HepG2 (cell line): ENCODE results near the gene NCKIPSD. TPM values are rescaled to one million over a fixed set of nuclear protein-coding genes. Genes with fewer than 3 reads are reported as not detected.

Source experiments
- ATAC-seq: fragments of 200-7000 bp; cut with Tn5 transposase; 3 replicates; pipeline ENCODE4 v1.9.1; 2020; ENCODE audit warnings: mild to moderate bottlenecking, moderate library complexity
- BruUV-seq: library from RNA; stranded (reverse); fragments of 400-500 nt; replicated peaks from 2 replicates; lab custom pipeline; 2021; lab: Mats Ljungman, UMichigan
- CTCF ChIA-PET: fragments of 300-600 bp; formaldehyde crosslinking; extraction: SDS; loops from one replicate; lab custom pipeline; 2021; ENCODE audit warnings: low total read pairs, inconsistent platforms, low intra/inter-chr PET ratio; lab: Yijun Ruan, JAX
- POLR2A ChIA-PET: fragments of 350-600 bp; sonication (Branson Sonifier 250); formaldehyde crosslinking; loops from one replicate; lab custom pipeline; 2020; ENCODE audit warnings: antibody characterized with exemption, inconsistent platforms; lab: Yijun Ruan, JAX
- DNase-seq: peaks from one replicate; pipeline ENCODE4 v3.0.0-alpha.2; 2015; ENCODE audit warnings: low spot score
- FAIRE-seq: peaks from 3 replicates; lab custom pipeline; 2011; peaks lifted over from hg19 to GRCh38; lab: Jason Lieb, UNC
- H2AFZ ChIP-seq: one replicate; pipeline ENCODE4 v1.6.1; 2011; ENCODE audit warnings: low read length, inconsistent platforms
- H3K27ac ChIP-seq: fragments of 300-600 bp; 3 replicates; pipeline ENCODE4 v1.8.0; 2011; ENCODE audit warnings: mixed run types, mild to moderate bottlenecking, mixed read lengths, low read length, inconsistent platforms; ENCODE audit not compliant: insufficient read depth; ENCODE audit errors: extremely low read length
- H3K27me3 ChIP-seq, 2 experiments: fragments of 200-600 bp in 1 of 2; 2 replicates in 1 of 2; 3 replicates in 1 of 2; pipeline versions ENCODE4 v1.6.0 to v1.8.0; 2011; ENCODE audit warnings: low read length in 2 of 2, mild to moderate bottlenecking in 2 of 2, moderate library complexity in 2 of 2, inconsistent platforms in 1 of 2; ENCODE audit not compliant: insufficient read depth in 2 of 2, control insufficient read depth in 1 of 2
- H3K36me3 ChIP-seq, 2 experiments: fragments of 200-600 bp in 1 of 2; replicated peaks in 1 of 2; 2 replicates in 1 of 2; 3 replicates in 1 of 2; pipeline versions ENCODE4 v1.5.1 to v1.8.0; 2011; ENCODE audit warnings: low read length in 2 of 2, inconsistent platforms in 1 of 2; ENCODE audit not compliant: insufficient read depth in 2 of 2, control insufficient read depth in 1 of 2
- H3K4me1 ChIP-seq: 2 replicates; pipeline ENCODE4 v1.5.1; 2012; ENCODE audit warnings: low read length, inconsistent platforms; ENCODE audit not compliant: insufficient read depth
- H3K4me2 ChIP-seq: 2 replicates; pipeline ENCODE4 v1.6.0; 2011; ENCODE audit warnings: low read depth, low read length, inconsistent platforms
- H3K4me3 ChIP-seq, 3 experiments: fragments of 200-600 bp in 1 of 3; sonication (generic), shearing (Covaris generic) in 1 of 3; replicated peaks in 1 of 3; 2 replicates each; pipeline ENCODE4 v1.5.1; 2011 to 2016; ENCODE audit warnings: low read length in 3 of 3, inconsistent platforms in 2 of 3, low read depth in 2 of 3, mild to moderate bottlenecking in 2 of 3, control low read depth in 1 of 3, mixed read lengths in 1 of 3; ENCODE audit not compliant: insufficient read depth in 1 of 3
- H3K79me2 ChIP-seq: one replicate; pipeline ENCODE4 v1.6.1; 2011; ENCODE audit warnings: low read length, inconsistent platforms; ENCODE audit not compliant: insufficient read depth
- H3K9ac ChIP-seq: 2 replicates; pipeline ENCODE4 v1.6.0; 2011; ENCODE audit warnings: mild to moderate bottlenecking, low read depth, low read length, inconsistent platforms; ENCODE audit not compliant: insufficient read depth
- H3K9me3 ChIP-seq: 2 replicates; pipeline ENCODE4 v1.5.1; 2012; ENCODE audit warnings: mild to moderate bottlenecking, low read length
- H4K20me1 ChIP-seq: 2 replicates; pipeline ENCODE4 v1.6.0; 2011; ENCODE audit warnings: inconsistent platforms, mild to moderate bottlenecking, low read length, moderate library complexity; ENCODE audit not compliant: insufficient read depth
- ATF1 ChIP-seq: IDR thresholded peaks from 2 replicates; pipeline ENCODE4 v1.6.1; 2016; ENCODE audit warnings: mild to moderate bottlenecking, control low read depth
- FOXA1 ChIP-seq, 2 experiments: fragments of 450-650 bp in 1 of 2; sonication (generic) in 1 of 2; formaldehyde crosslinking in 1 of 2; IDR thresholded peaks; 2 replicates each; pipeline versions ENCODE4 v1.4.0 to v1.6.1; 2016 to 2020; ENCODE audit warnings: missing genetic modification reagents in 1 of 2
- HHEX ChIP-seq: IDR thresholded peaks from 2 replicates; pipeline ENCODE4 v1.6.1; 2016; ENCODE audit warnings: control low read depth
- MED8 ChIP-seq: sonication (generic); formaldehyde crosslinking; IDR thresholded peaks from 2 replicates; pipeline ENCODE4 v1.8.1; 2023; ENCODE audit warnings: mild to moderate bottlenecking, missing genetic modification reagents; ENCODE audit not compliant: insufficient replicate concordance
- MEF2D ChIP-seq: sonication (generic); formaldehyde crosslinking; IDR thresholded peaks from 2 replicates; pipeline ENCODE4 v1.5.1; 2020; ENCODE audit warnings: mild to moderate bottlenecking, missing genetic modification reagents
- MXI1 ChIP-seq: IDR thresholded peaks from 3 replicates; pipeline ENCODE4 v1.6.1; 2012; ENCODE audit warnings: low read depth, low read length, inconsistent platforms, borderline replicate concordance
- ZNF333 ChIP-seq: sonication (generic); formaldehyde crosslinking; IDR thresholded peaks from 2 replicates; pipeline ENCODE4 v1.4.0; 2020; ENCODE audit warnings: mild to moderate bottlenecking, missing genetic modification reagents, borderline replicate concordance
- ZNF572 ChIP-seq: sonication (generic); formaldehyde crosslinking; IDR thresholded peaks from 2 replicates; pipeline ENCODE4 v1.5.1; 2020; ENCODE audit warnings: mild to moderate bottlenecking, missing genetic modification reagents
- ZNF615 ChIP-seq: sonication (generic); formaldehyde crosslinking; IDR thresholded peaks from 2 replicates; pipeline ENCODE4 v1.5.0; 2020; ENCODE audit warnings: mild to moderate bottlenecking, missing genetic modification reagents, borderline replicate concordance
- WGBS: methylation state at CpG from one replicate; pipeline ENCODE4 v1.1.6; 2017; ENCODE audit warnings: low lambda C conversion rate; 5-methylcytosine and 5-hydroxymethylcytosine counted together
- in situ Hi-C: cut with HindIII; loops from 2 replicates; pipeline ENCODE4 v1.10.0; 2017; ENCODE audit warnings: low pct_unique_long_range_greater_than_20kb; ENCODE audit not compliant: extremely low pct_ligation_motif_present
- intact Hi-C: fragments of 100-400 bp; cut with micrococcal nuclease; formaldehyde crosslinking; loops from one replicate; pipeline ENCODE4 v1.10.0; 2022; ENCODE audit not compliant: unreplicated experiment
- polyA plus RNA-seq, 8 experiments: library from polyadenylated mRNA; depleted of rRNA in 3 of 8; stranded (reverse) in 7 of 8; unstranded in 1 of 8; fragments of >200 nt; fragmentation: Illumina TruSeq in 4 of 8; extraction: Trizol in 4 of 8; gene quantifications; 2 replicates each; pipeline versions ENCODE4 v1.2.1 to v1.2.3, GENCODE V29; 2011 to 2016; ENCODE audit warnings: low read depth in 4 of 8, missing spikeins in 1 of 8, mixed read lengths in 1 of 8; ENCODE audit not compliant: insufficient read depth in 1 of 8
- total RNA-seq, 5 experiments: library from RNA; depleted of rRNA; stranded (reverse); fragments of >200 nt; fragmentation: Illumina TruSeq; extraction: Trizol; gene quantifications; 2 replicates each; pipeline ENCODE4 v1.2.3, GENCODE V29; 2016; ENCODE audit warnings: low read depth in 1 of 5
- TF ChIP-seq, protein P1 (sequence below): sonication (generic); formaldehyde crosslinking; IDR thresholded peaks from 2 replicates; pipeline ENCODE4 v1.5.1; 2020; ENCODE audit warnings: mild to moderate bottlenecking, missing genetic modification reagents, moderate library complexity
- TF ChIP-seq, protein P2 (sequence below): sonication (generic); formaldehyde crosslinking; IDR thresholded peaks from 2 replicates; pipeline ENCODE4 v1.9.0; 2022; ENCODE audit warnings: low read depth, missing genetic modification reagents
- TF ChIP-seq, protein P3 (sequence below): sonication (generic); formaldehyde crosslinking; IDR thresholded peaks from 2 replicates; pipeline ENCODE4 v1.4.0; 2020; ENCODE audit warnings: missing genetic modification reagents
- TF ChIP-seq, protein P4 (sequence below): sonication (generic); formaldehyde crosslinking; IDR thresholded peaks from 2 replicates; pipeline ENCODE4 v1.5.1; 2020; ENCODE audit warnings: missing genetic modification reagents, mild to moderate bottlenecking, borderline replicate concordance

The NCKIPSD gene
- total and polyA plus RNA-seq, 2 of the 13 experiments (the other 11 are each of a cell fraction or from before 2014, with no cell fraction given): 13.5 to 35.2 TPM

DNA sequence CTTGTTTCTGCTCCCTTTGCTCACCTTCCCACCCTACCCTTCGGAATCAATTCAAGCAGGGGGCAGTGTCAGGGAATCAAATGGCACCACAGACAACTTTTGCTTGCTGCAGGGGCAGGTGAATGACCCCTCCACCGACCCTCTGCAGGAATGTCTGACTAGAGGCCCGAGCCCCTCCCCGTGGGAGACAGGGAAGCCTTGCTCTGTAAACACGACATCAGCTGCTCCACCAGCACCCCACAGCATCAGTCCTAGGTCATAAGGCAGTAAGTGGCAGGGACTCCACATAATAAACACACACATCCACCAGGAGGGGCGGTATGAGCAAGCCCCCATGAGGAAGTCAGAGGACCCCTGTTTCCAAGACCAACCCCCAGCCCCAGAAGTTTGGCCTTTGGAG, 48.4 kb downstream of the NCKIPSD start (continued):
- TF ChIP-seq, protein P1, sequence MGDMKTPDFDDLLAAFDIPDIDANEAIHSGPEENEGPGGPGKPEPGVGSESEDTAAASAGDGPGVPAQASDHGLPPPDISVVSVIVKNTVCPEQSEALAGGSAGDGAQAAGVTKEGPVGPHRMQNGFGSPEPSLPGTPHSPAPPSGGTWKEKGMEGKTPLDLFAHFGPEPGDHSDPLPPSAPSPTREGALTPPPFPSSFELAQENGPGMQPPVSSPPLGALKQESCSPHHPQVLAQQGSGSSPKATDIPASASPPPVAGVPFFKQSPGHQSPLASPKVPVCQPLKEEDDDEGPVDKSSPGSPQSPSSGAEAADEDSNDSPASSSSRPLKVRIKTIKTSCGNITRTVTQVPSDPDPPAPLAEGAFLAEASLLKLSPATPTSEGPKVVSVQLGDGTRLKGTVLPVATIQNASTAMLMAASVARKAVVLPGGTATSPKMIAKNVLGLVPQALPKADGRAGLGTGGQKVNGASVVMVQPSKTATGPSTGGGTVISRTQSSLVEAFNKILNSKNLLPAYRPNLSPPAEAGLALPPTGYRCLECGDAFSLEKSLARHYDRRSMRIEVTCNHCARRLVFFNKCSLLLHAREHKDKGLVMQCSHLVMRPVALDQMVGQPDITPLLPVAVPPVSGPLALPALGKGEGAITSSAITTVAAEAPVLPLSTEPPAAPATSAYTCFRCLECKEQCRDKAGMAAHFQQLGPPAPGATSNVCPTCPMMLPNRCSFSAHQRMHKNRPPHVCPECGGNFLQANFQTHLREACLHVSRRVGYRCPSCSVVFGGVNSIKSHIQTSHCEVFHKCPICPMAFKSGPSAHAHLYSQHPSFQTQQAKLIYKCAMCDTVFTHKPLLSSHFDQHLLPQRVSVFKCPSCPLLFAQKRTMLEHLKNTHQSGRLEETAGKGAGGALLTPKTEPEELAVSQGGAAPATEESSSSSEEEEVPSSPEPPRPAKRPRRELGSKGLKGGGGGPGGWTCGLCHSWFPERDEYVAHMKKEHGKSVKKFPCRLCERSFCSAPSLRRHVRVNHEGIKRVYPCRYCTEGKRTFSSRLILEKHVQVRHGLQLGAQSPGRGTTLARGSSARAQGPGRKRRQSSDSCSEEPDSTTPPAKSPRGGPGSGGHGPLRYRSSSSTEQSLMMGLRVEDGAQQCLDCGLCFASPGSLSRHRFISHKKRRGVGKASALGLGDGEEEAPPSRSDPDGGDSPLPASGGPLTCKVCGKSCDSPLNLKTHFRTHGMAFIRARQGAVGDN (CRISPR knock-in tag): peak; percentile 28

DNA sequence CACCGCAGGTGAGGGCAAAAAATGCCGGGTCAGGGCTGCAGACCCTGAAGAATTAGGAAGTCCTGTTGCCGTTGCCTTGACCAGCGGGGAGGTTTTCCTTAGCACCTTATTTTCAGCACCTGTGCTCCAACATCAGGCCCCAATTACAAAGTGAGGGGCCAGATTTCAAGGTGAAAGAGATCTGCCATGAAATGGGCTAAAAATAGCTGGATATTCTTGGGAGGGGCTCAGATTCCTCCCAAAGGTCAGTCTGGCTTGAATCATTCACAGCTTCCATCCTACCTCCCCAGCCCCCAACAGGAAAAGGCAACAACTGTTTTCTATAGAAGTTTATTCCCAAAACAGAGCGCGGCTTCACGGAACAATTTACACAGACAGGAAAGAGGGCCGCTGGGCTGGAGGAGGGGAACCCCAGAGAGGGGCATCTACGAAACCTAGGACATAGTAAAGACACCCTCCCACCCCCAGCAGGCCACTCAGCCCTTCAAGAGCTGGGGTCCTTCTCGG, 49.5 kb downstream of the NCKIPSD start:
- no peak for FAIRE-seq
- no TSS peak for BruUV-seq
- ChIA-PET POLR2A (interaction anchor here (0.8 to 4.8 kb wide), 19 partner anchors 10 to 371 kb away, joined by 3 to 140 read pairs (median 9); partner anchors contain the start of genes CCDC51, CELSR3, IP6K2 and PFKFB4), CTCF (interaction anchor here (2.2 kb wide), 1 partner anchor 27 kb away, joined by 13 read pairs; the partner anchor contains the start of gene UQCRC1)
- H3K4me2 ChIP-seq: peak overlapping the region; percentile 83
- no peak for ATAC-seq
- peaks cover 42% of the 10 kb centered on the region for H3K79me2 ChIP-seq
- H3K9ac ChIP-seq: peak overlapping the region; percentile 83
- H3K36me3 ChIP-seq: peaks cover 5 to 26% of the 10 kb centered on the region in 2 experiments; a peak in 4 of 5 replicates
- no peaks in the 10 kb centered on the region; a peak in 1 of 5 replicates for H3K27me3 ChIP-seq
- no peaks in the 10 kb centered on the region for H3K9me3 ChIP-seq
- peak overlapping the region; percentile 74 for H3K27ac ChIP-seq
- TF ChIP-seq HHEX (CRISPR knock-in tag) (no peak), ZNF615 (no peak), MED8 (CRISPR knock-in tag) (peak; percentile 31), MEF2D (CRISPR knock-in tag) (peak; percentile 55; the same call in 1 of the 2 replicates), ATF1 (CRISPR knock-in tag) (no peak), ZNF333 (CRISPR knock-in tag) (0 out of 2 replicates have a peak, but pooled peaks have one; percentile 39), FOXA1 (IDR thresholded peaks at IDR 0.05) (no peak), FOXA1 (CRISPR knock-in tag; IDR thresholded peaks at IDR 0.05) (no peak), MXI1 (no peak), ZNF572 (CRISPR knock-in tag) (no peak)
- TF ChIP-seq, protein P2, sequence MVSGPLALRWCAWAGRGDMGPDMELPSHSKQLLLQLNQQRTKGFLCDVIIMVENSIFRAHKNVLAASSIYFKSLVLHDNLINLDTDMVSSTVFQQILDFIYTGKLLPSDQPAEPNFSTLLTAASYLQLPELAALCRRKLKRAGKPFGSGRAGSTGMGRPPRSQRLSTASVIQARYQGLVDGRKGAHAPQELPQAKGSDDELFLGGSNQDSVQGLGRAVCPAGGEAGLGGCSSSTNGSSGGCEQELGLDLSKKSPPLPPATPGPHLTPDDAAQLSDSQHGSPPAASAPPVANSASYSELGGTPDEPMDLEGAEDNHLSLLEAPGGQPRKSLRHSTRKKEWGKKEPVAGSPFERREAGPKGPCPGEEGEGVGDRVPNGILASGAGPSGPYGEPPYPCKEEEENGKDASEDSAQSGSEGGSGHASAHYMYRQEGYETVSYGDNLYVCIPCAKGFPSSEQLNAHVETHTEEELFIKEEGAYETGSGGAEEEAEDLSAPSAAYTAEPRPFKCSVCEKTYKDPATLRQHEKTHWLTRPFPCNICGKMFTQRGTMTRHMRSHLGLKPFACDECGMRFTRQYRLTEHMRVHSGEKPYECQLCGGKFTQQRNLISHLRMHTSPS: no peak
- TF ChIP-seq, protein P3, sequence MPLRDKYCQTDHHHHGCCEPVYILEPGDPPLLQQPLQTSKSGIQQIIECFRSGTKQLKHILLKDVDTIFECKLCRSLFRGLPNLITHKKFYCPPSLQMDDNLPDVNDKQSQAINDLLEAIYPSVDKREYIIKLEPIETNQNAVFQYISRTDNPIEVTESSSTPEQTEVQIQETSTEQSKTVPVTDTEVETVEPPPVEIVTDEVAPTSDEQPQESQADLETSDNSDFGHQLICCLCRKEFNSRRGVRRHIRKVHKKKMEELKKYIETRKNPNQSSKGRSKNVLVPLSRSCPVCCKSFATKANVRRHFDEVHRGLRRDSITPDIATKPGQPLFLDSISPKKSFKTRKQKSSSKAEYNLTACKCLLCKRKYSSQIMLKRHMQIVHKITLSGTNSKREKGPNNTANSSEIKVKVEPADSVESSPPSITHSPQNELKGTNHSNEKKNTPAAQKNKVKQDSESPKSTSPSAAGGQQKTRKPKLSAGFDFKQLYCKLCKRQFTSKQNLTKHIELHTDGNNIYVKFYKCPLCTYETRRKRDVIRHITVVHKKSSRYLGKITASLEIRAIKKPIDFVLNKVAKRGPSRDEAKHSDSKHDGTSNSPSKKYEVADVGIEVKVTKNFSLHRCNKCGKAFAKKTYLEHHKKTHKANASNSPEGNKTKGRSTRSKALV (CRISPR knock-in tag): no peak
- TF ChIP-seq, protein P4, sequence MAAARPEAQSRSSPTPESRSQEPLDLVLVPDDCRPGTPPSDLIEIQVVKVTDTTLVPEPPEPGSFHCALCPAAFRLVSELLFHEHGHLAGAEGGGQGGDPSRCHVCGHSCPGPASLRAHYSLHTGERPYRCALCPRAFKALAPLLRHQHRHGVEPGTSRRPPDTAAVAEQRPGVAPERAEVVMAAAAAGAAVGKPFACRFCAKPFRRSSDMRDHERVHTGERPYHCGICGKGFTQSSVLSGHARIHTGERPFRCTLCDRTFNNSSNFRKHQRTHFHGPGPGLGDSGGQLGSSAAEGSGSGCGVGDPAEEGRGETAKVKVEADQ (CRISPR knock-in tag): no peak
- WGBS: 15% methylated on average over 10 of the region's 10 CpGs
- peak overlapping the region; percentile 71 to 96 (median 93) for H3K4me3 ChIP-seq
- no peaks in the 10 kb centered on the region for H4K20me1 ChIP-seq
- in situ Hi-C loops: no loop called here
- peaks cover 56% of the 10 kb centered on the region for H3K4me1 ChIP-seq
- H2AFZ ChIP-seq: no peak overlapping the region
- DNase-seq: no peak
- intact Hi-C loops: no loop called here
